ENCODE results near the gene MARK1.

GRCh38 chr1:220572416-220572815 lies 44.5 kb downstream of the MARK1 start:
- TF ChIP-seq CTCF (IDR thresholded peaks at IDR 0.05) (no peak), POLR2A (IDR thresholded peaks at IDR 0.05) (no peak)
